ENCODE data around the gene C20orf204.

C20orf204 gene

GRCh38 chr20:64073476-64074183 lies 37.6 kb downstream of the C20orf204 start:
- DNase-seq = no peak

GRCh38 chr20:64074184-64074789 lies 38.3 kb downstream of the C20orf204 start:
- no peak for DNase-seq

- DNase-seq = no peak
Observed at GRCh38 chr20:64074963-64075362, 39.0 kb downstream of the C20orf204 start.

- no peak for DNase-seq
Observed at GRCh38 chr20:64075556-64075955, 39.6 kb downstream of the C20orf204 start.

- DNase-seq = no peak
Observed at GRCh38 chr20:64076061-64076997, 40.3 kb downstream of the C20orf204 start.

- DNase-seq = peak; percentile 17 to 81
Observed at GRCh38 chr20:64077094-64077493, 41.1 kb downstream of the C20orf204 start.

- no peak for DNase-seq
Observed at GRCh38 chr20:64077541-64077875, 41.5 kb downstream of the C20orf204 start.

- peak in 1 of 2 donors; percentile 34 for DNase-seq
Observed at GRCh38 chr20:64077876-64078551, 42.0 kb downstream of the C20orf204 start.

- no peak for DNase-seq
Observed at GRCh38 chr20:64078934-64079272, 42.9 kb downstream of the C20orf204 start.

- DNase-seq = peak; percentile 84 to 90
Observed at GRCh38 chr20:64079273-64080012, 43.5 kb downstream of the C20orf204 start, which contains the start of gene RGS19. Gene RGS19 (minus strand): TSS chr20:64079518. CDS start chr20:64076886, 2,632 bp downstream.

- DNase-seq = peak; percentile 19 to 65
Observed at GRCh38 chr20:64080013-64080812, 44.2 kb downstream of the C20orf204 start, which contains the start of gene OPRL1. Gene OPRL1 (plus strand): TSS chr20:64080082. CDS start chr20:64092721, 12,639 bp downstream.

- DNase-seq = no peak
Observed at GRCh38 chr20:64080813-64081623, 45.0 kb downstream of the C20orf204 start.

- no peak for DNase-seq
Observed at GRCh38 chr20:64081624-64081964, 45.6 kb downstream of the C20orf204 start.

- no peak for DNase-seq
Observed at GRCh38 chr20:64082126-64082731, 46.2 kb downstream of the C20orf204 start.

GRCh38 chr20:64082820-64083377 lies 46.9 kb downstream of the C20orf204 start:
- DNase-seq = no peak

- peak; percentile 24 to 33 for DNase-seq
Observed at GRCh38 chr20:64083378-64083803, 47.4 kb downstream of the C20orf204 start.

GRCh38 chr20:64083804-64084684 lies 48.1 kb downstream of the C20orf204 start, which contains the start of gene LKAAEAR1:
Gene LKAAEAR1 (minus strand): TSS chr20:64084398. CDS start chr20:64084219, 179 bp downstream.
- no peak for DNase-seq

- no peak for DNase-seq
Observed at GRCh38 chr20:64084685-64085152, 48.7 kb downstream of the C20orf204 start.

Data from bone marrow (tissue), 2 donors.